HG03460 (cell line): Measurements from ENCODE around the gene KRT10.
"Not testable (repeated sequence)": the region's sequence is repeated elsewhere in the genome, so short reads cannot be mapped to it uniquely, and the experiment has no call there.

ENCODE experiments used
- ATAC-seq: cut with Tn5 transposase; IDR thresholded peaks from one replicate; pipeline ENCODE4 v1.9.1; 2021; ENCODE audit not compliant: unreplicated experiment

Gene KRT10

DNA sequence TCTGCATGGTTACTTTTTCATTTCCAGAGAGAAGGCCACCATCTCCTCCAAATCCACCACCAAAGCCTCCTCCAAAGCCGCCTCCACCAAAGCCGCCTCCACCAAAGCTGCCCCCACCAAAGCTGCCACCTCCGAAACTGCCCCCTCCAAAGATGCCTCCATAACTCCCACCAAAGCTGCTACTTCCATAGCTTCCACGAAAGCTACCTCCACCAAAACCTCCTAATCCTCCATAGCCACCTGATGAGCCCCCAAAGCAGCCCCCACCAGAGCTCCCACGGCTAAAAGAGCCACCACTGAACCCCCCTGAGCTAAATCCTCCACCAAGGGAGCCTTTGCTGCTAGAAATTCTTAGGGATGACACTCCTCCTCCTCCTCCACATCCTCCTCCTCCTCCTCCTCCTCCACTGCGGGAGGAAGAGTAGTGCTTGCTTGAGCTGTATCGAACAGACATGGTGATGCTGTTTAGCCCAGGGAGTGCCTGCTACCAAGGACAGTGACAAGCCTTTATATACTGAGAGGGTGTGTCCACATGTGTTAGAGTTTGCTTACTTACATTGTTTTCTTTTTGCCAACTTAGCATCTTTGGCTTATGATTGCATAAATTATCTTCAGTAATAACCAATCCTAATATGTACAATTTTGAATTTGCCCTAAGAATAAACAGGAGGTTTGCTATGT, at the start of gene KRT10:
TSS of gene KRT10 (minus strand) at position 483 of the 681 bp plus-strand sequence. CDS start at position 454, 29 bp downstream.
- ATAC-seq = no peak

DNA sequence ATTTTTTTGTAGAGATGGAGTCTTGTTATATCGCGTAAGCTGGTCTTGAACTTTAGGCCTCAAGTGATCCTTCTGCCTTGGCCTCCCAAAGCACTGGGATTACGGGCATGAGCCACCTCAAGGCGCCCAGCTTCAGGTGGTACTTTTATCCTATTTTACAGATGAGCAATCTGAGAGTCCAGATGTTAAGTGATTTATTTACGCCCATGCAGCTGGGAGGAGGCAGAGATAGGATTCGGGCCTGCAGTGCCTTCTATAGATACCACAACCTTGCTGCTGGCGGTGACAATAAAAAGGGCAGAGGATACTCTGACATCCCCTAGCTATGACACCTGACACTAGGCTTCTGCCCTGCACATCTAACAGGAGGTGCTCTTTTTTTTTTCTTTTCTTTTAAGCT, 48.9 kb upstream of the KRT10 start:
- ATAC-seq = no peak

DNA sequence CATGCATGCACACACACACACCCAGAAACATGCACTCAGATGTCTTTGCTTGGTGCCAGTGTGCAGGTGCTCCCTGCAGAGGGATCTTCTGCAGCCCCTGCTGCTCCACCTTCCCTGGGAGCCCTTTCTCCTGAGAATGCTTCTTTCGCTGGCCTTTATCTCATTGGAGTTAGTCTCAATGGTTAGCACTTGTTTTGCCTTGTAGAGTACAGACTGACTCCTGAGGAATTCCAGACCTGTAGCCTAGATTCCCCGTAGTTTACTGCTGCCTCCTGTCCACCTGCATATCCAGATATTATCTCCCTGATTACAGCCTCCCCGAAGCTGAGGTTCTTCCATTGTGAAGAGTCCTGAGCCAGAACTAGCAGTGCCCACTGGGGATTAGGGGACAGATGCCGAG, 47.7 kb upstream of the KRT10 start:
- no peak for ATAC-seq

DNA sequence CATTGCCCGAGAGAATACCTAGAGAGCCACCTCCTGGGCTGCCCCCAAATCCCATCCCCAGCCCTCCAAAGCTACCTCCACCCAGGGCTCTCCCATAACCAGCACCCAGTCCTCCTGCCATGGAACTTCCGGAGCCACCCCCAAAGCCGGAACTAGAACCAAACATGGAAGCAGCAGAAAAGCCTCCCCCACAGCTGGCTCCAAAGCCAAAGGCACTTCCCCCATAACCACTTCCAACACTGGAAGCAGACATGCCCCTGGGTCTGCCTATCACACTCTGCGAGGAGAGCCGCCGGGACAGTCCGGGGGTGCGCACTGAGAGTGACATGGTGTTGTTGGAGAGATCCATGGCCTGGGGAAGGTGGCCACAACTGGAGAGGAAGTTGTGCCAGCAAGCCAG, 44.4 kb upstream of the KRT10 start, which contains the start of gene KRT12:
TSS of gene KRT12 (minus strand) at position 386 of the 400 bp plus-strand sequence. CDS start at position 349, 37 bp downstream.
- no peak for ATAC-seq

DNA sequence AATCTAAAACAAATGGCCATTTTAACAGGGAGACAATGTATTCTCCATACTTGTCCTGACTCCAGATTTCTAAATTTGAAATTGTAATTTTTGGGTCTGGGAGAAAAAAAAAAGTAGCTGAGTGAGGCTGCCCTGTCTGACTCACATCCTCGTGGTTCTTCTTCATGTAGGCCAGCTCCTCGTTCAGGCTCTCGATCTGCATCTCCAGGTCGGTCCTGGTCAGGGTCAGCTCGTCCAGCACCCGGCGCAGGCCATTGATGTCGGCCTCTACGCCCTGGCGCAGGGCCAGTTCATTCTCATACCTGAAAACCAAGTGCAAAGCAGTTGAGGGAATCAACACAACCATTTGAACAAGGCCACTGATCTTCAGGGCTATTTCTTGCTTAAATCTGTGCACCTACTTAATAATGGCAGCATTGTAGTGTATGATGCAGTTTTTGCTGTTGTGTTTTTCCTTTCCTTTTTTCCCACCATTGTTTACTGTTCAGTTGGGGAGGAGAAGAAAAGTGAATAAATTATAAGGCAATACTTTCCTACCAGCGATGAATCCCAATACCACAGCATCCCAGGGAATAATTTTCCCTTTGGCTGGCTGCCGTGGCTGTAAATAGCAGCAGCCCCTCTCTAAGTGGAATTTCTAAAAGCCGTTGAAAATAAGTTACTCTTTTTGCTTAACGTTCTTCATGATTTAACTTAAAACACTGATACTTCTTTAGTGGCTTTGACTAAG, 42.4 kb upstream of the KRT10 start:
- ATAC-seq = no peak

DNA sequence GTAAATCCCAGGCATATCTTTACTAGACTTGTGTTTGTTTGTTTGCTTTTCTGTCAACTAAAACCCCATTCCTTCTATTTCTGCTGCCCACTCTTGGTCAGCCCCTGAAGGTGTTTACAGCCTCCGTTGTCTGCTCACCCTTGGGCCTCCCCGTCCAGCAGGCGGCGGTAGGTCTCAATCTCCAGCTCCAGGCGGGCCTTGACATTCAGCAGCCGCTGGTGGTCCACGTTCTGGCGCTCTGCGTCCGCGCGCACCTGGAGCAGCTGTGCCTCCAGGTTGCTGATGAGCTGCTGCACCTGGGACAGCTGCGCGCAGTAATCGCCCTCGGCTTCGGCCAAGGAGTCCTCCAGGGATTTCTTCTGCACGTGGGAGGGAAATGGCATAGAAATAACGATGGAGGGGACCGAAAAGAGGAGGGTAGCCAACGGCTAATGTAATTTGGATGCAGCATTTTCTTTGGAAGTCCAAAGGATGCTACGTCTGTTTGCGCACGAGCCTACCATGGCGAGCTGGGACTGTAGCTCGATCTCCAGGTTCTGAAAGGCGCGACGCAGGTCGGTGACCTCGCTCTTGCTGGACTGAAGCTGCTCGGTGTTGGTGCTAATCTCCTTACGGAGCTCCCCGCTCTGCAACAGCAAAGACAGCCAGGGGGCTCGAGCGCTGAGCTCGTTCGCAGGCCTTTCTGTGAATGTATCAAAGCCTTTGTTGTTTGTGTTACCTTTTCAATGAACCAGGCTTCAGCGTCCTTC, 40.7 kb upstream of the KRT10 start:
- no peak for ATAC-seq

DNA sequence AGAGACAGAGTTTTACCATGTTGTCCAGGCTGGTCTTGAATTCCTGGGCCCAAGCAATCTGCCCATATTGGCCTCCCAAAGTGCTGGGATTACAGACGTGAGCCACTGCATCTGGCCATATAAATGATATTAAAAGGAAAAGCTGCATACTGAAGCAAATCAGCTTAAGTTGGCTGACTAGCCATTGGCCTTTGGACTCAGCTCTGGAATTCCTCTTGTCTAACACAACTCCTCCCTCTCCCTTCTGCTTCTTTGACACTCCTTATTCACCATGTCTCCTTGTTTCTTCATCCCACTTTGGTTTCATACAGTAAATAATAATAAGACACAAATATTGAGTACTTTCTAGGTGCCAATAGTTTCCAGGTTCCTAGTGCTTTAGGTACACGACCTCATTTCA, 37.1 kb upstream of the KRT10 start:
- no peak for ATAC-seq

DNA sequence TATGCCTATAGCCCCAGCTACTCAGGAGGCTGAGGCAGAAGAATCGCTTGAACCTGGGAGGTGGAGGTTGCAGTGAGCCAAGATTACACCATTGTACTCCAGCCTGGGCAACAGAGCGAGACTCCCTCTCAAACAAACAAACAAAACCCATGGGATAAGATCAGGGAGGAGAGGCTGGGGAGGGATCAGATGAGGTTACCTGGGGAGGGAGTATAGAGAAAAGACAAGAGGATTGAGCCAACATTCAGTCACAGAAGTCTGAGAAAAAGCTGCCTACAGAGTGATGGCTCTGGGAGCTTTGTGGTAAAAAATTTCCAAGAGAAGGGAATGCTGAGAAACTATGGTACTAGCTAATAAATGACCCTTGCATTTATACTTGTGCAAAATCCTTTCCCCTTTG, 36.3 kb upstream of the KRT10 start:
- ATAC-seq = not testable (repeated sequence)

DNA sequence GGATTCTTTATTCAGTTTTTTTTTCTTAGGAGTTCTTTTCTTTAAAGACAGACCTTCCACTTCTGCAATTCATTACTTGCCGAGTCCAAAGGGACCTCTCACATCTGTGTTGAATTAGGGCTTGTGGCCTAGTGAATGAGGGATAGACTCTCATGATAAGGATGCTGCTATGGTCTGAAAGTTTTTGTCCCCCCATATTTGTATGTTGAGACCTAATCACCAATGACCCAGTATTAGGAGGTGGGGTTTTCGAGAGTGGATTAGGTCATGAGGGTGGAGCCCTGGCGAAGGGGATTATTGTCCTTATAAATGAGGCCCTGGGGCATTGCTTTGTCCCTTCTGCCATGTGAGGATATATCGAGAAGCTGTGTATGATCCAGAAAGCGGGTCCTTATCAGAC, 35.1 kb upstream of the KRT10 start:
- no peak for ATAC-seq

DNA sequence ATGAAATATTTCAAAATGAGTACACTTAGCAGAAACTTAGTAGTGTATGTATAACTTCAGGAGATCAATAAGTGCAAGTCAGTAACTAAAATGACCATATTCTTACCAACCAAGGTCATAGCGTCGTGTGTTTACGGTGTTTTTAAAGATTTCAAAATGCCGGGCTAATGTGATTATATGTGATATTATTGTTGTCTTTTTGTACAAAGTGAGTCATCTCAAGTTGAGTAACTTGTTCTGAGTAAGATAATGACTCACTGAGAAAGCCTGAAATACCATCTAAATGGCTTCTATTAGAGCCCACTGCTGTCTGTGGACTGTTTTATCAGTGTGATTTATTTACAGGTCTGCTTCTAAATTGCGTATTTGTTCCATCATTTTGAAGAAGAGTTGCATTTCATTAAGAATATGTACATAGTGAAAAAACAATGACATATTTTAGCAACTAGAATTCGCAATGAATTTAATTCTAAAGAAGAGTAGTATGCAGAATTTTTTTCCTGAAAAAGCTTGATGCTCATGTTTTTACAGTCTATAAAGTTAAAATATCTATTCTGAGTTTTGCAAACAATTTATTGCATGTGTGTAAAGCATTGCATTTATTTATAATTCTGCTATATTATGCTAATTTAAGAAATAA, 31.9 kb upstream of the KRT10 start:
- no peak for ATAC-seq

DNA sequence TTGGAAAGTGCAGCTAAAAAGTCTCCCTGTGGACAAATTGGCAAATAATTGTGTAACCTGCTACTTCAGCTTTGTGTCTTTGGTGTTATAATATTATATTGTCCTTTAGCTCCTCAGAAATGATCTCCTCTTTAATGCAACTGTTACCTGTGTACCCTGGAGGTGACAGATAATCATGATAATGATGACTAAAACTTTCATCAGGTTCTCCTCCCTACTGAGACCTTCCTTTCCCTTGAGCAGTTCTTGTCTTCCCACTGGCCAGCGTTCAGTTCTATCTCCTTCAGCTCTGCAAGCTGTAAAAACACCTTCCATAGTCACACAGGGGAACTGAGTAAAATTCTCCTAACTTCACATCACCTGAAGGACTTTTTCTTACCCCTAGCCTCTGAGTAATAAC, 29.9 kb upstream of the KRT10 start:
- ATAC-seq = no peak

DNA sequence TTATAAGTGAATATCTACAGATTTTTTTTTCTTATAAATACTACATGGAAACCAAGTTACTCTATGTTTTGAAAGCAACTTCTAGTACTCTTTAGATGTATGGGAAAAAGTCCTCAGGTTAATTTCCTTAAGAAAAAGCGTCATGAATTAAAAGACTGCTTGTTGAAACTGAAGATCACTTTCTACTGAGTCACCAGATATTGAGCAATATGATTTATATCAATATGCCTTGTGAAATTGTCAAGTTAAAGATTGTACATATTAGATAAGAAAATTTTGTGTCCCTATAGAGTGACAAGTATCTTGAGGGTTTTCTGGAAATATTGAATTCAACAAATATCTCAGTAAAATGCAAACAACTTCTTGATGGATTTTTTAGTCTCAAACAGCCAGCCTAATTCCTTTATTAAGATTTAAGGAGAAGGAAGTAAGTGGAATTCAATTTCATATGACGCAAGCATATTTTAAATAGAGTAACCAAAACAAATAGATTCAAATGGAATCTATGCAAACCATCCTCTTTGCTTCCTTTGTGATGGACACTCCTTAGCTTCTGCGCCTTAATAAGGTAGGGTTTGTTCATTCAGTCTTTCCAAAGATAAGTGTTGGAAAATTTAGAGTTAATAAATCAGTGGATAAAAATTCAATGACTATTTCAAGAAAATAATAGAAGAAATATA, 28.0 kb upstream of the KRT10 start:
- no peak for ATAC-seq

DNA sequence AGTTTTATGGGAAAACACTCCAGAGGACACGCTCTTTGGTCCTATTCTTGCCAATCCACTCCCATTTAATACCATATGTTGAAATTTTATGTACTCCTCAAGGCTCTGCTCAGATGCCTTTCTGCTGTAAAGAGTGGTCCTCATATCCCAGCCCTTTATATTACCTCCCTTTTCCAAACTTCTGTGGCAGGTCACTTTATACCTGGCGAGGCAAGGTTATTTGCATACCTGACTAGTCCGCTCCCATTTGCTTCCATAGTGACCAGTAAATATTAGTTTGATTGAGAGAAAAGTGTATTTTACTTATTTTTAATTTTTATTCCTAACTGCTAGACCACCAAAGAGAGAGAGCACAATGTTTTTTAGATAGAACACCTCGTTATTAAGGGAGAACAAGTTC, 27.3 kb upstream of the KRT10 start:
- no peak for ATAC-seq

DNA sequence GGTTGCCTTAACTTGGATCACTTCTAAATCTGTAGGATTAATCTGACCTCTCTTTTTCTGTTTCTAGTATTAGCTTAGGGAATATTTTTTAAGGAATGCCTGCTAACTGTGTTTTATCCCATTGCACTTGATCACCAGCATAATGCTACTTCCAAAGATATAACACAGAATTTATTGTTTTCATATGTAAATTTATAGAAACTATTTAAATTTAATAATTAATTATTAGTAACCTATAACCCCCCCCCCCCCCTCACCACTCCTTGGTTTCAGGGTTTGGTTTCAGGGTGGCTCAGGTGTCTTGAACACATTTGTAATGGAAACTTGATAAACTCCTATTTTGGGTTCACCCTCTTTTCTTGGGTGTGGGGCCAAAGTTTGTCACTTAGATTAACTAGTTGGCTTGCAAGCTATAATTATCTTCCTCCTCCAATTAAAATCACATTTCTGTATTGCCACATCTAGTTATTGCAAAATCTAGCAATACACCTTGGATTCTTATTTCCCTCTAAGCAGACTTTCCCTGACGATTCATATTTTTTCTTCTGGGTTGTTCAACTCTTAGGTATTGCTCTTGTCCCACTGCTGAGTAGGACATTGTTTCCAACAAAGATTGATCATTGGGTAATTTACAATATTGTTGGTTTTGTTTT, 26.3 kb upstream of the KRT10 start:
- no peak for ATAC-seq

DNA sequence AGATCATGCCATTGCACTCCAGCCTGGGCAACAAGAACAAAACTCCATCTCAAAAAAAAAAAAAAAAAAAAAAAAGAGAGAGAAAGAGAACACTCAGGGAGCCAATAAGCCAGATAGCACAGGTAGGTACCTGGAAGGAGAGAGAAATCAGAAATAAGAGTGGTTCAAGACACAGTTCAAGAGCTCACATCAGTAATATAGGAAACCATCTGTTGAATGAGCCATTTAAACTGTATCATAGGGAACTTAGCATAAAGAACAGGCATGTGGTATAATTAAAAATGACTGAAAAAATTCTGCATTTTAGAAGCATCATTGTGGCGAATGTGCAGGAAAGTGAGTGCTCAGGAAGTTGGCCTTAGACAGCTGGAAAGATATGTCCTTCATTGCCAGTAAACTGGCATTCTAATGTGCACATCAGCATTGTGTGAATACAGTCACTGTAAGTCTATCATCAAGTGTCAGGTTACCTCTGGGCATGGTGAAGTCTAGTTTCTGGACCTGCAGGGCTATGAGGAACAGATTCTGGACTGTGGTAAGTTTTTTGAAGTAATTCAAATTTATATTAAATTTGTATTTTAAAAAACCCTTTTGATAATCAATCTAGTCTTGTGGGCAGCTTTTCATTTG, 24.2 kb upstream of the KRT10 start:
- ATAC-seq = no peak

DNA sequence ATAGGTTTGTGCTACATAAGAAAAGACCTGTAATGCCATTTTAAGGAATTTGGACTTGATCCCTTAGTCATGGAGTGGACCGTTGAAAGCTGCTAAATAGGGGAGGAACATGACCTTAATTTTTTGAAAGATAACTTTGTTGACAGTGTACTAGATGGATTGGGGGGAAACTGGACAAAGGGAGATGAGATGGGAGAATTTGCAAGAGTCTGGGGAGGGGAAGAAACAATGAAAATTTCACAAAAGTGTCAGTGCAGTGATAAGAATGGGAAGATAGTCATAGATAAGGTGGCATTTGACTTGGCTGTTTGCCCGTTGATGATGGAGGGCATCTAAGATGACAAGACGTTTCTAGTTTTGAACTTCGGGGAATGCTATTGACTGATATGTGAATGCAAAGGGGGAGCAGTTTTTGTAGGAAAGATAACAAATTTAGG, 22.3 kb upstream of the KRT10 start:
- ATAC-seq = no peak

DNA sequence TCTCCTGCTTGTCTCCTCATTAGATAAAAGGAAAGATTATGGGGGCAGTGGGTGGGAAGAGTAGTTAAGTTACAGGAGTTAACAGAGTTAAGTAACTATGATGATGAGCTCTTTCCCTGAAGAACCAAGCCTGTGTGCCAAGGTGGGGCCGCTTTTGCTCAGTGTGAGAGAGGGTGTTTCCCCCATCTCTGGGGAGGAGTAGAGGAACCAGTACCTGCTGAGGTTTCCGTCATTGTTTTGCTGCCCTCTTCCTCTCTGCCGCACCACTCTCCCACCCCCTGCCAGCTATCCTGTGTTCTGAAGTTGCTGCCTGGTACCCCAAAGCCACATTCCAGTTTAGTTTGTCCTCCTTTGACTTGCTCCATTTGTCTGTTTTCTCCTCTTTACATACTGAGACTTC, 20.8 kb upstream of the KRT10 start:
- no peak for ATAC-seq

DNA sequence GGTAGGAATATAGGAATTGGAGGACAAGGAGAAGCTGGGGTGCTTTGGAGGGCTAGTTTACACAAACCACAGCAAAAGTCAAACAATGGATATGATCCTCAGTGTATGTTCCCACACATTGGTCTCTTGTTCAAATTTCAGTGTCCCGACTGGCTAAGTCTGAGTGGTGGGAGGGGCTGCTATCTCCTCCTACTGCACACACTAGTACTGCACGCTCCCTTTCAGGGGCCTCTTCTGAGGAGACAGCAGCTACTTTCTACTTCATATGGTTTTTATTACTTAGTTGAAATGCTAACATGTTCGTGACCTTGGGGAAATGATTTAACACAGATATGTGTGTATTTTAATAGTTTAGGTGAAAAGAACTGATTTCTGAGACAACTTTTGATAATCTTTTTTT, 18.8 kb upstream of the KRT10 start:
- ATAC-seq = no peak

DNA sequence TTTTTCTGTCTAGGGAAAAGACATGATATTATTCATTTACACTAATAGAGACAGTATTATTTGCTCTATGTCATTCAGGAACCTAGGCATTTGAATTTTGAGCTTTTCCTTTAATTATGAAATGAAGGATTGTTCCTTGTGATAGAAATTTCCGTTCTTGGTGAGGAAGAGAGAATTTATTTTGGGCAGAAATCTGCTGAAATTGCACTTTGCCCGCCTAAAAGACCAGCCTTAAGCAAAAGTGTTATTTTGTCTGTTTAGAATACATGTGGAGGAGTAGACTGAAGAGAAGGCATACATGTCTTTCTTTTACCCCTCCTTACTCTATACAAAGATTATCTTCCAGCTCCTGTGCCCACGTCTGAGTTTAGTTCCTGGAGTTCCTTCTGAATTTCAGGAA, 16.8 kb upstream of the KRT10 start:
- ATAC-seq = no peak

DNA sequence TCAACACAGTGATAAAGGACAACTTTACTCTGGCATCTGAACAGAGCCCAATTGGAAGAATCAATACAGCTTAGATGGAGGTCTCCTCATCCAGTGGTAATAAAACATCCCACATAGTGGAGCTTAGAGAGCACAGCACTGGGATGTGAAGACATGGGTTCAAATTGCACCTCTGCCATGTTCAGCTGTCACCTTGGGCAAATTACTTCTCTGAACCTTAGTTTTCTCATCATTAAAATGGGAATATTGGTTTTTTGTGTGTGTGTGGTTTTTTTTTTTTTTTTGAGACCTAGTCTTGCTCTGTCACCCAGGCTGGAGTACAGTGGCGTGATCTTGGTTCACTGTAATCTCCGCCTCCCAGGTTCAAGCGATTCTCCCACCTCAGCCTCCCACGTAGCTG, 13.6 kb upstream of the KRT10 start:
- ATAC-seq = no peak
